Limb (tissue), 2 donors: ENCODE results near the gene SUSD1.
"Not testable (repeated sequence)": the region's sequence is repeated elsewhere in the genome, so short reads cannot be mapped to it uniquely, and the experiment has no call there.

Source experiments
- DNase-seq, 2 donors: peaks; one replicate each; pipeline ENCODE4 v3.0.0-alpha.2; 2016; ENCODE audit errors: extremely low spot score in 2 of 2

SUSD1 gene

DNA sequence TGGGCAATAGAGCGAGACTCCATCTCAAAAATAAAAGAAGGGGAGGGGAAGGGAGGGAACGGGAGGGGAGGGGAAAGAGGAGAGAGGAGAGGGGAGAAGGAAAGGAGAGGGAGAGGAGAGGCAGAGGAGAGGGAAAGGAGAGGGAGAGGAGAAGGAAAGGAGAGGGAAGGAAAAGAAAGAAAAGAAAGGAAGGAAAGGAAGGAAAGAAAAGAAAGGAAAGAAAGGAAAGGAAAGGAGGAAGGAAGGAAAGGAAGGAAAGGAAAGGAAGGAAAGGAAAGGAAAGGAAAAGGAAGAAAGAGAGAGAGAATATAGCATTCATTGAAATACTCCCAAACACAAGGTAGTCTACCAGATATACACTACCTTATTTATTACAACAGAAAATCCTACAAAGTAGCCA lies 44.8 kb downstream of the SUSD1 start:
- no peak for DNase-seq

DNA sequence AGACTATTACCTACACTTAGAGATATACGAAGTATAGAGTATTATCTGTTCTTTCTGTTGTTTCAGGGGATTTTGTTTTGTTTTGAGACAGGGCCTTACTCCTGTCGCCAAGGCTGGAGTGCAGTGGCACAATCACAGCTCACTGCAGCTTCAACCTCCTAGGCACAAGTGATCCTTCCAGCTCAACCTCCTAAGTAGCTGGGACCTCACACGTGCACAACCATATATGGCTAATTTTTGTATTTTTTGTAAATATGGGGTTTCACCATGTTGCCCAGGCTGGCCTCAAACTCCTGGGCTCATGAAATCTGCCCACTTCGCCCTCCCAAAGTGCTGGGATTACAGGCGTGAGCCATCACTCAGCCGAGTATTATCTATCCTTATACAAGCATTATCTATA lies 45.9 kb downstream of the SUSD1 start:
- no peak for DNase-seq

DNA sequence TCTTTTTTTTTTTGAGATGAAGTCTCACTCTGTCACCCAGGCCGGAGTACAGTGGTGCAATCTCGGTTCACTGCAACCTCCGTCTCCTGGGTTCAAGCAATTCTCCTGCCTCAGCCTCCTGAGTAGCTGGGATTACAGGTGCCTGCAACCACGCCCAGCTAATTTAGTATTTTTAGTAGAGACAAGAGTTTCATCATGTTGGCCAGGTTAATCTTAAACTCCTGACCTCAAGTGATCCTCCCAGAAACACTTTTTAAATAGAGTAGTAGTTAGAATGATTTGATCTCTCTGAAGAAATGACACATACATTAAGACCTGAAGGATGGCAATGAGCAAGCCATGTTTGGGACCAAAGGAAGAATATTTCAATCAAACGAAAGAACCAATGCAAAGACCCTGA lies 46.7 kb downstream of the SUSD1 start:
- not testable (repeated sequence) for DNase-seq

DNA sequence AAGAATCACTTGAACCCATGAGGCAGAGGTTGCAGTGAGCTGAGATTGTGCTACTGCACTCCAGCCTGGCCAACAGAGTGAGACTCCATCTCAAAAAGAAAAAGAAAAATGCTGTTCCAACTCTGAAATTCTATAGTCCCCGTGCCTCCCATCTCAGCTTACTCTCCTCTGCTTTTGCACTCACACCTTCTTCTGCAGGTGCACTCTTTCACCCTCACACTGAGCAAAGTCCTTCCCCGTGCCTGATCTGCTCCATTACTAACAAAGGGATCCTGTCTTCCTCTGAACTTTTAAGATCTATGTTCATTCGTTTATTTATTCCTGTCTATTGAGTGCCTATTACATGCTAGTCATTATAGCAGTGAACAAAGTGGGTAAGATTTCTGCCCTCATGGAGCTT lies 47.8 kb downstream of the SUSD1 start:
- DNase-seq: no peak

DNA sequence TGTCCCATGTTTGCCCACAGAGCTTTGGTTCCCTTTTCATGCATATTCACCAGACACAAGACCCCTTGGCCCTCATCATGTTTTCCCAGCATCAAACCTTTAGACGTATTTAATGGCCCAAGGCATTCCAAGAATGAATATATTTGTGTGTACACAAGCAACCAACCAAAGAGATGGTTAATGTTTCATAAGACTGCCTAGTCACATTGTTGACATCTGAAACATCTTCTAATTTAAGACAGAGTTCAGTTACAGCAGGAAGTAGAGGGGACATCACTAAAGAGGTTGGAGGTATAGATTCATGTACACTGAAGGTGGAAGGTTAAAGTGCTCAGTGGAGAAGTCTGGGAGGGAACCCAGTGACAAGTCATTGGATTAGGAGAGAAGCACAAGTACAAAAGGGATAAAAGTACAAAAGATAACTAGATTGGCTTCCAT lies 49.1 kb downstream of the SUSD1 start:
- no peak for DNase-seq

DNA sequence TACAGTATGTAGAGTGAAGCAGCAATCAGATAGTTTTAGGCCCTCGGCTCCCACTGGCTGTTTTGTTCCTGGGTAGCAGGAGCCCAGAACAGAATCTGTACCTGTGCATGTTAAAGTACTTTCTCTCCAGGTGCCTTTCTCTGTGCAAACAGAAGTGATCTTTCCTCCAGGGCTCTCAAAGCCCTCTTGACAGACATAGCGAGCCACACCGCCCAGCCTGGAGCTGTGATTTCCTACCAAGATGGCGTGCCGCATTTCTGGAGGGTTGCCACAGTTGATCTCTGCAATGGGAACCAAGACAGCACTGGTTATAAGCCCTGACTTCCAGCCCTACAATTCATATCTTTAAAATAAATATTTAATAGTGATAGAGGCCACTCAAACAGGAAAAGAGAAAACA lies 50.9 kb downstream of the SUSD1 start:
- no peak for DNase-seq

DNA sequence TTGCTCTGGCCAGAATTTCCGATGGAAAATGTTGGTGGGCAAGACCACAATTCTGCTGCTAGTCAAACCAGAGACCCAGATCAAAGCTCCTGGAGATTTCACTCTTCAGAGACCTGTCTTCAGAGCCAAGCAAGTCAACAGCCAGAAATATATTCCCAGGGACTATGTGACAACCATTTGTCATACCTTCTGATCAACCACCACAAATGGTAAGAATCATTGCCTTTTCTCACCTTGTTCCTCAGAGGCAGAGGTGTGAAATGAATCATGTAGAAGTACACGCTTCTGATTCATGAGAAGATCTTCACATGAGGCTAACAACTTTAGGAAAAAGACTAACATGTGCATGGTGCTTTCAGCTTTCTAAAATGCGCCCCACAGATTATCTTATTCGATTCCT lies 53.5 kb downstream of the SUSD1 start:
- no peak for DNase-seq

DNA sequence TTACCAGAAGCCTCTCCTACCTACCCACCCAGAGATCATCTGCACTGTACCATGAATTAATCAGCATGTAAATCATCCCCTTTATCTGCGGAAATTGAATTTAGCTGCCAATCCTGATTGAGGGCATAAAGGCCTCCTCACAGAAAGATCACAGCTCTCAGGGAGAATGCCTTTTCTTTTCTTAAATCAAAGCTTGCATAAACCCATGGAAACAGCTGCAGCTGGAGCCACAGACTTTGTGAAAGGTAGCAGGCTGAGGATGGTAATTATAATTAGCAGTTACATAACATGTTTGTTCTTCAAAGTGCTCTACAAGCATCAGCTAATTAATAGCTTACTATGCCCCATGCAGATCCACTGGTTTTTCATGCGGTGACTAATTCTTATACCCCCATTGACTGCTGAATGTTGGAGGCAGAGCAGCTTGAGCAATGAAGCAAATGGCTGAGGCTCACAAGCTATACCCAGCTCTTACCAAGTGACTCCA lies 54.6 kb downstream of the SUSD1 start:
- no peak for DNase-seq

DNA sequence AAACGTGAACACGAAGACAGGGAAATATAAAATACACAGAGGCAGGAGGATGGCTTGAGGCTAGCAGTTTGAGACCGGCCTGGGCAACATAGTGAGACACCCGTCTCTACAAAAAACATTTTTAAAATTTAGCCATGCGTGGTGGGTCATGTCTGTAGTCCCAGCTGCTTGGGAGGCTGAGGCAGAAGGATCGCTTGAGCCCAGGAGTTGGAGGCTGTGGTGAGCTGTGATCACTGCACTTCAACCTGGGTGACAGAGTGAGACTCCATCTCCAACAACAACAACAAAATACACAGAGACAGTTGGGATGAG lies 55.1 kb downstream of the SUSD1 start:
- no peak for DNase-seq

DNA sequence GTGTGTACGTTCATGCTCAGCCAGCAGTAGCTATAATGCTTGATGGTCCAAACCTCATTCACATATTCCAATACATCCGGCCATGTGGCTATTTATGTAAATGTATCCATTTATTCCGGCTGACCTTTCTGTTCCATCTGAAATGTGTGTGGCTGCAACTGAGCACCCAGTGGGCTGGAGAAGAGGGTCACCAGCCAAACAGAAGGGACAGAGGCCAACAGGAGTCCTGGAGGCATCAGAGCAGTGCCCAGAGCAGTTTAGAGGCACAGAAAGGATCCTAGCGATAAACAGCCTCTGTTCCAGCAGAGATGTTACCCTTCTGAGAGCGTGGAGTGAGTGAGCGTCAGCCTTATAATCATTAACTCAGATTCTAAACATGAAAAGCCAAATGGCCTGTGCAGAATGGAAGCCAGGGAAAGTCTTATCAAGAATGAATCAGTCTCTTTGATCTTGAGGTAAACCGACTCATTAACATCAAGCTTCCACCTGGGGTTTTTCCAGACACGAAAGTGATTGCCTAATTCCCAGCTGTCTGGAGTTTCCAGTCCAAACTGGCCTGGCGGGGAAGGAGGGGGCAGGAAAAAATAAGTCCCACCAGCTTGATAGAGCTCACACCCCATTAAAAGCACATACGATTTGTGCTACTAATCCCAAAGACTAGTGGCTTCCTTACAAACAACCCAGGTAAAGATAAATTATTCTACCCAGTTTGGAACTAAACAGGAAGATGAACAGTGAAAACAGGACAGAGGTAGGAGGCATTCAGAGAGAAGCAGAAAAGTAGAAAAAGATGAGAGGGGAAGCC lies 55.7 kb downstream of the SUSD1 start:
- DNase-seq: no peak

DNA sequence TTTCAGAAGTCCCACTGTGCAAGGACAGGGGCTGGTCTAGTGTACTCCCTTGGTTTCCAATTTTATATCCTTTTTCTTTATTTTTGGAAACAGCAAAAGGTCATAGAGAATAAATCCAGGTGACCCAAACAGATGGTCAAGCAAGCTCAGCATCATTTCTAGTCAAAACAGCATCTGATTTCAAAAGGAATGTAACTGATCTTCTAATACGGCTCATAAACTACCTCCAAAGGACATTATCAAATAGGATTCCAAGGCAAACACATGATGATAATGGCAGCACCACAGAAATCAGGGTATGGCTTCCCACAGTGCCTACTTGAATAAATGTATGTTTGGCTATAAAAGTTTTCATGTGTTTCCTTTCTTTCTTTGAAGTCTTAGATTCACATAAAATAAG lies 57.1 kb downstream of the SUSD1 start:
- no peak for DNase-seq

DNA sequence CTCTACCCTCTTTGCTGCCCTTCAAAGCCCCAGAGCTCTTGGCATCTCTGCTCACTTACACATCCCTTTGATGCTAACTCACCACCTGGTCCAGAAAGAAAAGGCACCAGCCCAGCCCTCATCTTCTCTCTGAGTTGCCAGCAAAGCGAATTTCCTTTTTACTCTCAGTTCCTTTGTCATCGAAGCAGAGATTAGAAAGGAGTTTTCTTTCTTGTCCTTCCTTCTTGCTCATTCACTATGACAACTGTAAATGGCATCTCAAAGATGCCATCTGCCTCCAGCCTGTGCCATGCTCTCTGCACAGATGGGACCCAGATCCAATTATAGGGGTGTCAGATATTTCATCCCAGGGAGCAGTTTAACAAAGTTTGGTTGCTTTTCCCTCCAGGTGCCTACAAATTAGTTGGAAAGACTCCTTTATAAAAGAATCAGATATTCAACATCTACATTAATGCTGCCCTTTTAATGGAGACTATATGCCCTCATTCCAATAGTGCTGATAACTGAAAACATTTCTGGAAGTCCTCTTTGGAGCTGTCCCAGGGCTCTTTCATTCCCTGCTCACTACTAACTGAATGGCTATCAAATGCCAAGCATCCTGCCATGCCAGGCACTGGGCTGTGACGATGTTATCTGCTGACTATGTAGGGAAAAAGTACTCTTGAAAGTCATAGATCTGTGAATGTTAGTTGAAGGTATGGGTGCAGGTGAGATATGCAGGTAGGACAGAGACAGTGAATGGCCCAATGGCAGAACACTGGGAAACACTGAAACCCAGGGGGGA lies 58.9 kb downstream of the SUSD1 start:
- no peak for DNase-seq

DNA sequence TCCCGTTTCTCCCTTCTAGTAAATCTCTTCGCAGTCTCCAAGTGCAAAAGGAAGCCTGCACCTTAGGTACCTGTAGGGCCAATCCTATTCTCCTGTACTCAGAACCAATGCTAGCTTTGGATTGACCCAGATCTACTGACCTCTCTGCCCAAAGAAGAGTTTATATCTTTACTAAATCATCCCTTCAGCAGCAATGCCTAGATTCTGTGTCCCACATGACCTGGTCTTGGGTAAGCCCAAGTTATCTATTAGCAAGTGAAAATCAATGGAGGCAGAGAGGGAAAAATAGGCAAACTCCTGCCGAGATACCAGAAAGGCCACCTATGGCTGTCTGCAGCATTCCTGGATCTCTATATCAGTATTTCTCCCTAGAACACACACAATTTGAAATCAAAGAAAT lies 60.0 kb downstream of the SUSD1 start:
- no peak for DNase-seq

DNA sequence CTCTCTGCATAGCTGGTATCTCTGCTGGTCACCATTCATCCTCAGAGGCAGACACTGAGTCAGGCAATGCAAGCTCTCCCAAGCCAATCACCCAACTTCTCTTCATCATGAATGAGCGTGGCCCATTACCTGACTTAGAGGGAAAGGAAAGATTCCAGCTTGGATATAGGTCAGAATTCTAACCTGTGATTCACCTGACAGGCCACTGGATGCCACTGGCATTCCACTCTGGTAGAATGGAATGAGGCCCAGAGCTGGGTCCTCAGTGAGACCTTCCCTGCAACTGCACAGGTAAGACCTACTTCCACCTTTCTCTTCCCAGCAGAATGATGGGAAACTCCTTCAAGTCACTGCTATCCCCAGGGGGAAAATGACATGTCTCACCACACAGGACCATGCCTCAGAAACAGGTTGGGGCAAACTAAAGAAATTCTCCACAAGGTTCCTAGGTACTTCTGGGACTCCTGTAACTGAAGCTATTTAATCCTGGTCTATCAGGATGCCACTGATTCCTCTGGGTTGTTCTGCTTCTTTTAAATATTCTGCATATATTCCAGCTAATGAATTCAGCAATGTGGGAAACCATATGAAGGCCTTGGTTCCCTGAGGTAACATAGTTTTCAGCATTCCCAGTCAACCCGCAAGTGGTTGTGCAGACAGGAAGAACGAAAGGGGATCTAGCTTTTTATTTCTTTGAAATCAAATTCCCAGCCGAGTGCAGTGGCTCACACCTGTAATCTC lies 62.0 kb downstream of the SUSD1 start:
- DNase-seq: no peak

DNA sequence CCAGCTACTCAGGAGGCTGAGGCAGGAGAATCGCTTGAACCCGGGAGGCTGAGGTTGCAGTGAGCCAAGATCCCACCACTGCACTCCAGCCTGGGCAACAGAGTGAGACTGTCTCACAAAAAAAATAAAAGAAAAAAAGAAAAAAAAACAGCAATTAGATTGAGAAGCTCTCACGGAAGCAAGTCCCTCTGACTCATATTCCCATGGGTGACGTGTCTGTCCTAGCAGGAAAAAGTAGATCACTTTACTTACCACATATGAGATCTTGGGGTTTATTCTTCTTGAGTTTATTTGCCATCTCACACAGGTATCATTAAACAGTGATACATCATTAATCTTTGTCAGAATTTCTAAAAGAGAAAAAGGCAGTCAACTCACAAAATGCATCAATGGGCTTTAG lies 62.6 kb downstream of the SUSD1 start:
- no peak for DNase-seq

DNA sequence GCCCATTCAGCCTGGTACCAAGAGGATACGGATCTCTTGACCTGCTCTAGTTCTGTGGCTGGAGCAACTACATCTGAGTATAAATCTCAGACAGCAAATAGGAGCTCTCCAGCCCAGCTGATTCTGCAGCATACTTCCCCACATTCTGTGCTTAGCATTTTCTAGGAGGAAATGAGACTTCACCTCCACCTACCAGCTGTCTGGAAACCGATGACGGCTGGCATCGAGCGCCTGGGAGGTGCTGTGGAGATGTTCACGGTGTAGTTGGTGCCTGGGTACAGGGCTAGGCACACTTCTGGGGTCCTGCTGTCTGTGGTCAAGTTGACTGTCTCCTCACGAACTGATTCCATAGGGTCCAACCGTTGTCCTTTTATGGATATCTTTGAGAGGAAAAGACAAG lies 63.6 kb downstream of the SUSD1 start:
- no peak for DNase-seq

DNA sequence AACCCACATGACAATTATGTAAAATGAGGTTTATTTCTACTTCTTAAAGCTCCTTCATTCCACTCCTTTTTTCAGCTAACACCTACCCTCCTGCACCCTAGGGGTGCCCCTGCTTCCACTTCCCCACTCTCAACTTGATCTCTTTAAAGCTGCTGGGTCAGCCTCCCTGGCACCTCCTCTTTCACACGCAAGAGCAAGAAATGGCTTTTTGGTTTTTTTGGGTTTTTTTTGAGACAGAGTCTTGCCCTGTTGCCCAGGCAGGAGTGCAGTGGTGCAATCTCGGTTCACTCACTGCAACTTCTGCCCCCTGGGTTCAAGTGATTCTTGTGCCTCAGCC lies 64.4 kb downstream of the SUSD1 start:
- no peak for DNase-seq

DNA sequence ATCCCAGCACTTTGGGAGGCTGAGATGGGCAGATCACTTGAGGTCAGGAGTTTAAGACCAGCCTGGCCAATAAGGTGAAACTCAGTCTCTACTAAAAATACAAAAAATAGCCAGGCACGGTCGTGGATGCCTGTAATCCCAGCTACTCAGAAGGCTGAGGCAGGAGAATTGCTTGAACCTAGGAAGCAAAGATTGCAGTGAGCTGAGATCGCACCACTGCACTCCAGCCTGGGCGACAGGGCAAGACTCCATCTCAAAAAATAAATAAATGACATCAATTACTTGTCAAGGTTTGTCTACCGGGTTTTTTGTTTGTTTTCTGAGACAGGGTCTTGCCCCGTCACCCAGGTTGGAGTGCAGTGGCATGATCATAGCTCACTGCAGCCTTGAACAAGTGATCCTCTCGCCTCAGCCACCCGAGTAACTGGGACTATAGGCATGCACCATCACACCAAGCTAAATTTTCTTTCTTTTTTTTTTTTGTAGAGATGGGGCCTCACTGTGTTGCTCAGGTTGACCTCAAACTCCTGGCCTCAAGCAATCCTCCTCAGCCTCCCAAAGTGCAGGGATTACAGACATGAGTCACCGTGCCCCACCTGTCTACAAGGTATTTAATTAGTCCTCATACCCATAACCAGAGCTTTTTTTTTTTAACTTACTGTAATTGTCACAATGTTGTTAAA lies 64.9 kb downstream of the SUSD1 start:
- no peak for DNase-seq

DNA sequence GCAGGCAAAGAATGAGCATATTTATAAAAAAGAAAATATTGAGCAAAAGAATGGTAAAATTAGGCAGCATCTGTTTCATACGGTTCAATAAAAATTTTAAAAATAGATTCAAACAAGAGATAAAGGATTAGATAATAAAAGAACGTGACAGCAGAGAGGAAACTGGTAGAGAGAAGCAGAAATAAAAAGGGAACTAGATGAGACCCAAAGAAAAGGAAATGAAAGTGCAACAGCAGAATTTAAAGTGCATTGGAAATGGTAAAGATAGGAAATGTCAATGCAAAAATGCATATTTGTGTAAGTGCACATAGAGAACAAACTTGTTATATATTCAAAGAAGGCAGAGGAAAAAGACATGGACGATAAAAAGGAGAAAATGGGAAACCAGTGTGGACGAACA lies 70.2 kb downstream of the SUSD1 start:
- DNase-seq: no peak

DNA sequence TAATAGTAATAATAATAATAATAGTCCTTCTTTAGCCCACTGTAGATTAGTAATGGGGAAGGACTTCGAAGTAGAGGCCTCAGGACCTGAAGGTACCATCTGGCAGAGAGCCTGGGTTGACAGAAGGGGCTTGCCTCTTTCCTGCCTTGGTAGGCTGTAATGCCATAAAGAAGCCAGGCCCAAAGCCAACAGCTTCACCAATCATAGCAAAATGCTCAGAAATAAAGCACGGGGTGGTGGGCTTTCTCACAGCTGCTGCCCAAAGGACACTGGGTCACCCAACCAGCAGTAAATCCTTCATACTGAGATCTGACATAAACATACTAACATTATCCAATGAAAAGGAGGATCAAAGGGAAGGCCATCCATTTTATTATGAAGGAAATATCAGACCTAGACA lies 70.7 kb downstream of the SUSD1 start:
- no peak for DNase-seq

DNA sequence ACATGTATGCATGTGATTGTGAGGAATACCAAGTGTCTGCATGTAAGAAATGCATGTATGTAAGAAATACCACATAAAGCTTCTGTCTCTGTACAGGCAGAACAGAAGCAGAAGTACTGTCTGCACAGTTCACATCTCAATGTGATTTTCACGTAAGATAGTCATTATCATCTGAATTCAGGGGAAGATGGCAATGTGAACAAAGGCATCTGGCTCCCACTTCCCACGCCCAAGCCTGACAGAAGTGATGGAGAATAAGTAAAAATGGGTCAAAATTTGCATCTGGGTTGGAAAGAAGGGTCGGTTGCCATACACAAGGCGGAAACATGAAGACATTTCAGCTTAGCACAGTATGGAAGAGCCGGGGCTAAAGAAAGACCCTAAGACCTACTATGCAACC lies 71.7 kb downstream of the SUSD1 start:
- DNase-seq: no peak
